Endothelial cell of umbilical vein (primary cell): ENCODE results near the gene RASGRF1. TPM values are rescaled to one million over a fixed set of nuclear protein-coding genes. Genes with fewer than 3 reads are reported as not detected.

Experiments
- BruUV-seq: library from RNA; stranded (reverse); fragments of 400-500 nt; replicated peaks from 2 replicates; lab custom pipeline; 2021; lab: Mats Ljungman, UMichigan
- CTCF ChIA-PET: fragments of 300-600, 350-600 bp; sonication (Branson Sonifier 250); formaldehyde crosslinking; loops from one replicate; lab custom pipeline; 2021; ENCODE audit warnings: antibody characterized with exemption, inconsistent platforms; lab: Charles Lee
- POLR2A ChIA-PET: fragments of 300-600, 350-600 bp; sonication (Branson Sonifier 250); formaldehyde crosslinking; loops from one replicate; lab custom pipeline; 2021; ENCODE audit warnings: antibody characterized with exemption, inconsistent platforms; lab: Charles Lee
- DNase-seq: peaks from one replicate; pipeline ENCODE4 v3.0.0-alpha.2; 2011; ENCODE audit warnings: low read depth, low spot score
- FAIRE-seq: peaks from 2 replicates; lab custom pipeline; 2011; peaks lifted over from hg19 to GRCh38; lab: Jason Lieb, UNC
- H2AFZ ChIP-seq: 2 replicates; pipeline ENCODE4 v1.6.0; 2012; ENCODE audit warnings: low read depth, low read length, control low read depth, inconsistent platforms
- H3K27ac ChIP-seq: 2 replicates; pipeline ENCODE4 v1.5.1; 2011; ENCODE audit warnings: low read depth, mild to moderate bottlenecking, control low read depth, low read length, moderate library complexity; ENCODE audit not compliant: insufficient read depth
- H3K27me3 ChIP-seq, 2 experiments: 2 replicates each; pipeline versions ENCODE4 v1.6.0 to v1.6.1; 2011; ENCODE audit warnings: low read length in 2 of 2, mixed read lengths in 1 of 2; ENCODE audit not compliant: control insufficient read depth in 2 of 2, insufficient read depth in 2 of 2
- H3K36me3 ChIP-seq, 2 experiments: 2 replicates in 1 of 2; 3 replicates in 1 of 2; pipeline ENCODE4 v1.5.1; 2011; ENCODE audit warnings: low read length in 2 of 2, mild to moderate bottlenecking in 1 of 2, moderate library complexity in 1 of 2; ENCODE audit not compliant: control insufficient read depth in 2 of 2, insufficient read depth in 2 of 2; ENCODE audit errors: extremely low read depth in 1 of 2
- H3K4me1 ChIP-seq: 3 replicates; pipeline ENCODE4 v1.5.1; 2011; ENCODE audit warnings: mild to moderate bottlenecking, low read length; ENCODE audit not compliant: control insufficient read depth, insufficient read depth; ENCODE audit errors: extremely low read depth
- H3K4me2 ChIP-seq: 2 replicates; pipeline ENCODE4 v1.6.1; 2011; ENCODE audit warnings: low read length, control low read depth, mixed read lengths; ENCODE audit not compliant: insufficient read depth
- H3K4me3 ChIP-seq, 3 experiments: fragments of 200-600 bp in 1 of 3; sonication (generic), shearing (Covaris generic) in 1 of 3; replicated peaks in 1 of 3; 2 replicates each; pipeline ENCODE4 v1.5.1; 2011 to 2016; ENCODE audit warnings: control low read depth in 3 of 3, low read length in 3 of 3, mild to moderate bottlenecking in 2 of 3, inconsistent platforms in 1 of 3, low read depth in 1 of 3, moderate library complexity in 1 of 3; ENCODE audit not compliant: insufficient read depth in 1 of 3
- H3K79me2 ChIP-seq: 2 replicates; pipeline ENCODE4 v1.6.0; 2012; ENCODE audit warnings: low read length, inconsistent platforms; ENCODE audit not compliant: control insufficient read depth, insufficient read depth
- H3K9ac ChIP-seq: replicated peaks from 2 replicates; pipeline ENCODE3; 2011; ENCODE audit warnings: low read length, control low read depth; ENCODE audit not compliant: insufficient read depth; ENCODE audit errors: extremely low read depth
- H3K9me1 ChIP-seq: replicated peaks from 3 replicates; pipeline ENCODE4 v1.6.0; 2011; ENCODE audit warnings: mild to moderate bottlenecking, low read length; ENCODE audit not compliant: control insufficient read depth, insufficient read depth; ENCODE audit errors: extremely low read depth
- H3K9me3 ChIP-seq: replicated peaks from 2 replicates; pipeline ENCODE4 v1.5.1; 2012; ENCODE audit warnings: low read length, inconsistent platforms; ENCODE audit not compliant: control insufficient read depth, insufficient read depth
- H4K20me1 ChIP-seq: replicated peaks from 2 replicates; pipeline ENCODE3; 2011; ENCODE audit warnings: mild to moderate bottlenecking, low read length; ENCODE audit not compliant: control insufficient read depth, insufficient read depth; ENCODE audit errors: extremely low read depth
- EZH2 ChIP-seq: IDR thresholded peaks from 2 replicates; pipeline ENCODE4 v1.6.1; 2012; ENCODE audit warnings: borderline replicate concordance, low read depth, mild to moderate bottlenecking, moderate library complexity, low read length, inconsistent platforms; ENCODE audit not compliant: severe bottlenecking
- FOS ChIP-seq: IDR thresholded peaks from 2 replicates; pipeline ENCODE4 v1.6.1; 2011; ENCODE audit warnings: mild to moderate bottlenecking, low read length, moderate library complexity, borderline replicate concordance; ENCODE audit not compliant: insufficient read depth
- GATA2 ChIP-seq: IDR thresholded peaks from 2 replicates; pipeline ENCODE4 v1.7.0; 2011; ENCODE audit warnings: low read depth, mild to moderate bottlenecking, moderate library complexity, mixed read lengths, low read length; ENCODE audit not compliant: insufficient read length, insufficient read depth
- JUN ChIP-seq: IDR thresholded peaks from 2 replicates; pipeline ENCODE4 v1.6.1; 2011; ENCODE audit warnings: borderline replicate concordance, low read depth; ENCODE audit not compliant: insufficient read length, insufficient read depth
- MYC ChIP-seq: IDR thresholded peaks from one replicate; pipeline ENCODE4 v1.6.1; 2011; ENCODE audit warnings: mild to moderate bottlenecking, low read depth, low read length
- POLR2A ChIP-seq: IDR thresholded peaks from 2 replicates; pipeline ENCODE4 v1.6.1; 2012; ENCODE audit warnings: low read depth, mild to moderate bottlenecking, control low read depth, low read length
- POLR2AphosphoS5 ChIP-seq: IDR thresholded peaks from 2 replicates; pipeline ENCODE4 v1.6.1; 2012; ENCODE audit warnings: low read depth, mild to moderate bottlenecking, control low read depth, low read length, moderate library complexity; ENCODE audit not compliant: insufficient read depth
- dilution Hi-C: fragments of 300-500 bp; cut with MboI; formaldehyde crosslinking; loops from one replicate; pipeline ENCODE4 v1.15.0; 2019; ENCODE audit warnings: low sequenced_read_pairs; ENCODE audit not compliant: extremely low pct_ligation_motif_present
- intact Hi-C: fragments of 100-400 bp; cut with micrococcal nuclease; formaldehyde crosslinking; loops from one replicate; pipeline ENCODE4 v1.10.0; 2022
- polyA plus RNA-seq, 4 experiments: library from polyadenylated mRNA; depleted of rRNA in 3 of 4; stranded (reverse) in 3 of 4; unstranded in 1 of 4; fragments of >200 nt; gene quantifications; 2 replicates each; pipeline versions ENCODE4 v1.2.1 to v1.2.3, GENCODE V29; 2011 to 2012; ENCODE audit warnings: missing spikeins in 1 of 4
- total RNA-seq: library from RNA; stranded (reverse); gene quantifications from 2 replicates; pipeline ENCODE4 v1.2.3, GENCODE V29; 2021
- TF ChIP-seq, protein P1 (sequence below), 2 donors: IDR thresholded peaks; 1 replicate in 1 of 2; 2 replicates in 1 of 2; pipeline ENCODE4 v1.5.1; 2011; ENCODE audit warnings: low read length in 2 of 2, mild to moderate bottlenecking in 2 of 2, moderate library complexity in 2 of 2, control low read depth in 1 of 2, inconsistent platforms in 1 of 2, low read depth in 1 of 2; ENCODE audit not compliant: insufficient read depth in 1 of 2; ENCODE audit errors: extremely low read depth in 1 of 2
- TF ChIP-seq, protein P2 (sequence below): IDR thresholded peaks from 2 replicates; pipeline ENCODE4 v1.6.1; 2011; ENCODE audit not compliant: insufficient read depth, insufficient read length

Gene RASGRF1
- total and polyA plus RNA-seq, 2 donors (not counting 3 experiments of a cell fraction or from before 2014, with no cell fraction given), result 0.04 TPM; not detected in 1

DNA sequence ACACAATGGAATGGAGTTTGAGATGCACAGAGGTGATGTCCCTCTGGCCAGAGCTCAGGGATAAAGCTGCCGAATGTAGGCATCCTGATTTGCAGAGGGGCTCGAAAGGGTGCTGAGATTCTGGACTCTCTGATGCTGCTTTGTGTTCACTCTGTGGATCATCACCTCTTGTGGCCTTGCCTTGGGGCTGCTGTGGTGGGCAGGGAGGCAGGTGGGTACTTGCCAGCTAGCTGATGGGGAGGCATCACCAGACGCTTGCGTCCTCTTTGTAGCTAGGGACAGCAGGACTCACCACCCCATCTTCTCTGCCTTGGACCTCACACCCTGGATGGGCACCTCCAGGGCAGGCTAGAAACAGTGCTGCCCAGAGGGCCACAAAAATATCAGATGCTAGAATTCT lies 14.6 kb upstream of the RASGRF1 start:
- POLR2A ChIA-PET, result no interaction called here

More for the DNA sequence above, 14.6 kb upstream of the RASGRF1 start:
- dilution Hi-C loops (no loop called here), intact Hi-C loops (no loop called here)
- DNase-seq (no peak), FAIRE-seq (no peak)
- CTCF ChIA-PET, result no interaction called here
- Histone ChIP-seq H3K4me3 (no peak overlapping the region), H3K4me1 (no peaks in the 10 kb centered on the region), H3K9me1 (no peaks in the 10 kb centered on the region), H3K9ac (no peak overlapping the region), H3K27me3 (no peaks in the 10 kb centered on the region), H2AFZ (no peak overlapping the region), H3K79me2 (no peaks in the 10 kb centered on the region), H3K4me2 (no peak overlapping the region), H3K9me3 (no peaks in the 10 kb centered on the region), H3K27ac (no peak overlapping the region), H3K36me3 (no peaks in the 10 kb centered on the region), H4K20me1 (no peaks in the 10 kb centered on the region)
- no TSS peak for BruUV-seq
- TF ChIP-seq MYC (no peak), EZH2 (no peak), JUN (no peak), POLR2A (no peak), POLR2AphosphoS5 (no peak), GATA2 (no peak), FOS (no peak)
- TF ChIP-seq, protein P1, sequence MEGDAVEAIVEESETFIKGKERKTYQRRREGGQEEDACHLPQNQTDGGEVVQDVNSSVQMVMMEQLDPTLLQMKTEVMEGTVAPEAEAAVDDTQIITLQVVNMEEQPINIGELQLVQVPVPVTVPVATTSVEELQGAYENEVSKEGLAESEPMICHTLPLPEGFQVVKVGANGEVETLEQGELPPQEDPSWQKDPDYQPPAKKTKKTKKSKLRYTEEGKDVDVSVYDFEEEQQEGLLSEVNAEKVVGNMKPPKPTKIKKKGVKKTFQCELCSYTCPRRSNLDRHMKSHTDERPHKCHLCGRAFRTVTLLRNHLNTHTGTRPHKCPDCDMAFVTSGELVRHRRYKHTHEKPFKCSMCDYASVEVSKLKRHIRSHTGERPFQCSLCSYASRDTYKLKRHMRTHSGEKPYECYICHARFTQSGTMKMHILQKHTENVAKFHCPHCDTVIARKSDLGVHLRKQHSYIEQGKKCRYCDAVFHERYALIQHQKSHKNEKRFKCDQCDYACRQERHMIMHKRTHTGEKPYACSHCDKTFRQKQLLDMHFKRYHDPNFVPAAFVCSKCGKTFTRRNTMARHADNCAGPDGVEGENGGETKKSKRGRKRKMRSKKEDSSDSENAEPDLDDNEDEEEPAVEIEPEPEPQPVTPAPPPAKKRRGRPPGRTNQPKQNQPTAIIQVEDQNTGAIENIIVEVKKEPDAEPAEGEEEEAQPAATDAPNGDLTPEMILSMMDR (IDR thresholded peaks at IDR 0.05; ENCODE audit: extremely low read depth in 1 of 2, insufficient read depth in 1 of 2, low read depth in 1 of 2, low read length in 2 of 2), result no peak
- TF ChIP-seq, protein P2, sequence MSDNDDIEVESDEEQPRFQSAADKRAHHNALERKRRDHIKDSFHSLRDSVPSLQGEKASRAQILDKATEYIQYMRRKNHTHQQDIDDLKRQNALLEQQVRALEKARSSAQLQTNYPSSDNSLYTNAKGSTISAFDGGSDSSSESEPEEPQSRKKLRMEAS, result no peak
